MM.1S (cell line): Measurements from ENCODE around the gene MVD.
"Not testable (repeated sequence)": the region's sequence is repeated elsewhere in the genome, so short reads cannot be mapped to it uniquely, and the experiment has no call there.

Experiments used
- DNase-seq: peaks from one replicate; pipeline ENCODE4 v3.0.0-alpha.2; 2015
- H2AFZ ChIP-seq: fragments of 300-600 bp; sonication (generic); 2 replicates; pipeline ENCODE4 v1.6.0; 2016; ENCODE audit warnings: antibody characterized with exemption, low read length
- H3F3A ChIP-seq: fragments of 300-600 bp; sonication (generic); 2 replicates; pipeline ENCODE4 v1.6.1; 2016; ENCODE audit warnings: mild to moderate bottlenecking, antibody characterized with exemption, low read length, moderate library complexity, mixed read lengths; ENCODE audit not compliant: insufficient read depth
- H3K27ac ChIP-seq: fragments of 300-600 bp; sonication (generic); 2 replicates; pipeline ENCODE4 v1.5.1; 2016; ENCODE audit warnings: mild to moderate bottlenecking, low read length
- H3K27me3 ChIP-seq: fragments of 300-600 bp; sonication (generic); replicated peaks from 2 replicates; pipeline ENCODE4 v1.6.0; 2016; ENCODE audit warnings: low read length; ENCODE audit not compliant: insufficient read depth
- H3K36me3 ChIP-seq: fragments of 300-600 bp; sonication (generic); replicated peaks from 2 replicates; pipeline ENCODE4 v1.6.1; 2016; ENCODE audit warnings: mild to moderate bottlenecking, low read length, mixed read lengths; ENCODE audit not compliant: insufficient read depth
- H3K4me1 ChIP-seq: fragments of 300-600 bp; sonication (generic); 2 replicates; pipeline ENCODE4 v1.6.1; 2016; ENCODE audit warnings: low read length, mixed read lengths
- H3K4me2 ChIP-seq: fragments of 300-600 bp; sonication (generic); 2 replicates; pipeline ENCODE4 v1.6.0; 2016; ENCODE audit warnings: low read depth, low read length
- H3K4me3 ChIP-seq: fragments of 300-600 bp; sonication (generic); 2 replicates; pipeline ENCODE4 v1.5.1; 2016; ENCODE audit warnings: low read length, mixed read lengths
- H3K79me2 ChIP-seq: fragments of 300-600 bp; sonication (generic); 2 replicates; pipeline ENCODE4 v1.6.1; 2016; ENCODE audit warnings: mixed run types, low read length, mixed read lengths
- H3K9ac ChIP-seq: fragments of 300-600 bp; sonication (generic); 2 replicates; pipeline ENCODE4 v1.6.1; 2016; ENCODE audit warnings: low read length, mixed read lengths
- H3K9me2 ChIP-seq: fragments of 300-600 bp; sonication (generic); replicated peaks from 2 replicates; pipeline ENCODE4 v1.6.1; 2016; ENCODE audit warnings: mild to moderate bottlenecking, low read length, mixed read lengths; ENCODE audit not compliant: insufficient read depth
- H3K9me3 ChIP-seq: fragments of 300-600 bp; sonication (generic); replicated peaks from 2 replicates; pipeline ENCODE4 v1.6.1; 2016; ENCODE audit warnings: mild to moderate bottlenecking, low read length, mixed read lengths; ENCODE audit not compliant: insufficient read depth
- H4K20me1 ChIP-seq: fragments of 300-600 bp; sonication (generic); 2 replicates; pipeline ENCODE4 v1.6.1; 2016; ENCODE audit warnings: mild to moderate bottlenecking, low read length, moderate library complexity, mixed read lengths; ENCODE audit not compliant: insufficient read depth
- CTCF ChIP-seq: fragments of 300-600 bp; sonication (generic); IDR thresholded peaks from 2 replicates; pipeline ENCODE4 v1.5.1; 2016; ENCODE audit warnings: antibody characterized with exemption, low read length, mixed read lengths
- EZH2 ChIP-seq: fragments of 300-600 bp; sonication (generic); optimal IDR thresholded peaks from 2 replicates; pipeline ENCODE3; 2017; ENCODE audit warnings: low read depth, mild to moderate bottlenecking, antibody characterized with exemption, low read length, mixed read lengths
- EZH2phosphoT487 ChIP-seq: fragments of 300-600 bp; sonication (generic); IDR thresholded peaks from 2 replicates; pipeline ENCODE4 v1.6.1; 2018; ENCODE audit warnings: antibody characterized with exemption, low read length

Gene MVD

GRCh38 chr16:88610080-88610479, 52.8 kb downstream of the MVD start:
- H3K9me2 ChIP-seq: no peaks in the 10 kb centered on the region
- H3K4me1 ChIP-seq: no peaks in the 10 kb centered on the region
- no peak for TF ChIP-seq CTCF
- no peak for TF ChIP-seq EZH2
- TF ChIP-seq EZH2phosphoT487: no peak
- H4K20me1 ChIP-seq: no peaks in the 10 kb centered on the region
- H3K79me2 ChIP-seq: no peaks in the 10 kb centered on the region; the same call in 1 of the 2 replicates
- H3K4me3 ChIP-seq: no peak overlapping the region
- H3F3A ChIP-seq: no peaks in the 10 kb centered on the region
- H3K9ac ChIP-seq: no peak overlapping the region
- DNase-seq: no peak
- no peak overlapping the region for H3K27ac ChIP-seq
- no peak overlapping the region for H3K4me2 ChIP-seq
- H3K9me3 ChIP-seq: no peaks in the 10 kb centered on the region
- H3K27me3 ChIP-seq: no peaks in the 10 kb centered on the region
- H3K36me3 ChIP-seq: no peaks in the 10 kb centered on the region
- H2AFZ ChIP-seq: no peak overlapping the region

- H3K4me3 ChIP-seq, H3K27me3 ChIP-seq, H3F3A ChIP-seq, H3K9me2 ChIP-seq, H3K36me3 ChIP-seq, DNase-seq, H3K27ac ChIP-seq, H4K20me1 ChIP-seq, H3K9me3 ChIP-seq, H3K9ac ChIP-seq, H2AFZ ChIP-seq, H3K79me2 ChIP-seq, H3K4me2 ChIP-seq, H3K4me1 ChIP-seq: not testable (repeated sequence)
Measured at GRCh38 chr16:88609426-88609825, 53.5 kb downstream of the MVD start.

- Histone ChIP-seq H3K9ac (no peak overlapping the region), H3K9me2 (no peaks in the 10 kb centered on the region), H3K4me3 (no peak overlapping the region), H3K27me3 (no peaks in the 10 kb centered on the region), H3K4me2 (no peak overlapping the region), H3K9me3 (no peaks in the 10 kb centered on the region), H3K36me3 (no peaks in the 10 kb centered on the region), H3F3A (no peaks in the 10 kb centered on the region), H4K20me1 (no peaks in the 10 kb centered on the region), H3K27ac (no peak overlapping the region), H3K4me1 (no peaks in the 10 kb centered on the region), H2AFZ (no peak overlapping the region), H3K79me2 (no peaks in the 10 kb centered on the region)
- DNase-seq: no peak
- no peak for TF ChIP-seq EZH2phosphoT487
Measured at GRCh38 chr16:88608076-88608475, 54.8 kb downstream of the MVD start.

GRCh38 chr16:88606148-88606757, 56.6 kb downstream of the MVD start:
- no peak overlapping the region for H2AFZ ChIP-seq
- H3K27me3 ChIP-seq: no peaks in the 10 kb centered on the region
- H3K79me2 ChIP-seq: no peaks in the 10 kb centered on the region
- no peak for TF ChIP-seq EZH2
- no peaks in the 10 kb centered on the region for H3K4me1 ChIP-seq
- no peak overlapping the region for H3K9ac ChIP-seq
- no peaks in the 10 kb centered on the region for H3K9me3 ChIP-seq
- DNase-seq: no peak
- no peak overlapping the region for H3K27ac ChIP-seq
- H3K4me2 ChIP-seq: no peak overlapping the region
- H3F3A ChIP-seq: no peaks in the 10 kb centered on the region
- H3K36me3 ChIP-seq: no peaks in the 10 kb centered on the region
- H3K9me2 ChIP-seq: no peaks in the 10 kb centered on the region
- H3K4me3 ChIP-seq: no peak overlapping the region
- H4K20me1 ChIP-seq: no peaks in the 10 kb centered on the region
